Endothelial cell of umbilical vein (primary cell): ENCODE measurements around the gene CHST11. TPM values are rescaled to one million over a fixed set of nuclear protein-coding genes. Genes with fewer than 3 reads are reported as not detected.

Source experiments
- BruUV-seq: library from RNA; stranded (reverse); fragments of 400-500 nt; replicated peaks from 2 replicates; lab custom pipeline; 2021; lab: Mats Ljungman, UMichigan
- CTCF ChIA-PET: fragments of 300-600, 350-600 bp; sonication (Branson Sonifier 250); formaldehyde crosslinking; loops from one replicate; lab custom pipeline; 2021; ENCODE audit warnings: antibody characterized with exemption, inconsistent platforms; lab: Charles Lee
- POLR2A ChIA-PET: fragments of 300-600, 350-600 bp; sonication (Branson Sonifier 250); formaldehyde crosslinking; loops from one replicate; lab custom pipeline; 2021; ENCODE audit warnings: antibody characterized with exemption, inconsistent platforms; lab: Charles Lee
- DNase-seq: peaks from one replicate; pipeline ENCODE4 v3.0.0-alpha.2; 2011; ENCODE audit warnings: low read depth, low spot score
- FAIRE-seq: peaks from 2 replicates; lab custom pipeline; 2011; peaks lifted over from hg19 to GRCh38; lab: Jason Lieb, UNC
- H2AFZ ChIP-seq: 2 replicates; pipeline ENCODE4 v1.6.0; 2012; ENCODE audit warnings: low read depth, low read length, control low read depth, inconsistent platforms
- H3K27ac ChIP-seq: 2 replicates; pipeline ENCODE4 v1.5.1; 2011; ENCODE audit warnings: low read depth, mild to moderate bottlenecking, control low read depth, low read length, moderate library complexity; ENCODE audit not compliant: insufficient read depth
- H3K27me3 ChIP-seq, 2 experiments: 2 replicates each; pipeline versions ENCODE4 v1.6.0 to v1.6.1; 2011; ENCODE audit warnings: low read length in 2 of 2, mixed read lengths in 1 of 2; ENCODE audit not compliant: control insufficient read depth in 2 of 2, insufficient read depth in 2 of 2
- H3K36me3 ChIP-seq, 2 experiments: 2 replicates in 1 of 2; 3 replicates in 1 of 2; pipeline ENCODE4 v1.5.1; 2011; ENCODE audit warnings: low read length in 2 of 2, mild to moderate bottlenecking in 1 of 2, moderate library complexity in 1 of 2; ENCODE audit not compliant: control insufficient read depth in 2 of 2, insufficient read depth in 2 of 2; ENCODE audit errors: extremely low read depth in 1 of 2
- H3K4me1 ChIP-seq: 3 replicates; pipeline ENCODE4 v1.5.1; 2011; ENCODE audit warnings: mild to moderate bottlenecking, low read length; ENCODE audit not compliant: control insufficient read depth, insufficient read depth; ENCODE audit errors: extremely low read depth
- H3K4me2 ChIP-seq: 2 replicates; pipeline ENCODE4 v1.6.1; 2011; ENCODE audit warnings: low read length, control low read depth, mixed read lengths; ENCODE audit not compliant: insufficient read depth
- H3K4me3 ChIP-seq, 3 experiments: fragments of 200-600 bp in 1 of 3; sonication (generic), shearing (Covaris generic) in 1 of 3; replicated peaks in 1 of 3; 2 replicates each; pipeline ENCODE4 v1.5.1; 2011 to 2016; ENCODE audit warnings: control low read depth in 3 of 3, low read length in 3 of 3, mild to moderate bottlenecking in 2 of 3, inconsistent platforms in 1 of 3, low read depth in 1 of 3, moderate library complexity in 1 of 3; ENCODE audit not compliant: insufficient read depth in 1 of 3
- H3K79me2 ChIP-seq: 2 replicates; pipeline ENCODE4 v1.6.0; 2012; ENCODE audit warnings: low read length, inconsistent platforms; ENCODE audit not compliant: control insufficient read depth, insufficient read depth
- H3K9ac ChIP-seq: replicated peaks from 2 replicates; pipeline ENCODE3; 2011; ENCODE audit warnings: low read length, control low read depth; ENCODE audit not compliant: insufficient read depth; ENCODE audit errors: extremely low read depth
- H3K9me1 ChIP-seq: replicated peaks from 3 replicates; pipeline ENCODE4 v1.6.0; 2011; ENCODE audit warnings: mild to moderate bottlenecking, low read length; ENCODE audit not compliant: control insufficient read depth, insufficient read depth; ENCODE audit errors: extremely low read depth
- H3K9me3 ChIP-seq: replicated peaks from 2 replicates; pipeline ENCODE4 v1.5.1; 2012; ENCODE audit warnings: low read length, inconsistent platforms; ENCODE audit not compliant: control insufficient read depth, insufficient read depth
- H4K20me1 ChIP-seq: replicated peaks from 2 replicates; pipeline ENCODE3; 2011; ENCODE audit warnings: mild to moderate bottlenecking, low read length; ENCODE audit not compliant: control insufficient read depth, insufficient read depth; ENCODE audit errors: extremely low read depth
- CTCF ChIP-seq, 2 donors: IDR thresholded peaks; 1 replicate in 1 of 2; 2 replicates in 1 of 2; pipeline ENCODE4 v1.5.1; 2011; ENCODE audit warnings: low read length in 2 of 2, mild to moderate bottlenecking in 2 of 2, moderate library complexity in 2 of 2, control low read depth in 1 of 2, inconsistent platforms in 1 of 2, low read depth in 1 of 2; ENCODE audit not compliant: insufficient read depth in 1 of 2; ENCODE audit errors: extremely low read depth in 1 of 2
- EZH2 ChIP-seq: IDR thresholded peaks from 2 replicates; pipeline ENCODE4 v1.6.1; 2012; ENCODE audit warnings: borderline replicate concordance, low read depth, mild to moderate bottlenecking, moderate library complexity, low read length, inconsistent platforms; ENCODE audit not compliant: severe bottlenecking
- FOS ChIP-seq: IDR thresholded peaks from 2 replicates; pipeline ENCODE4 v1.6.1; 2011; ENCODE audit warnings: mild to moderate bottlenecking, low read length, moderate library complexity, borderline replicate concordance; ENCODE audit not compliant: insufficient read depth
- GATA2 ChIP-seq: IDR thresholded peaks from 2 replicates; pipeline ENCODE4 v1.7.0; 2011; ENCODE audit warnings: low read depth, mild to moderate bottlenecking, moderate library complexity, mixed read lengths, low read length; ENCODE audit not compliant: insufficient read length, insufficient read depth
- JUN ChIP-seq: IDR thresholded peaks from 2 replicates; pipeline ENCODE4 v1.6.1; 2011; ENCODE audit warnings: borderline replicate concordance, low read depth; ENCODE audit not compliant: insufficient read length, insufficient read depth
- MAX ChIP-seq: IDR thresholded peaks from 2 replicates; pipeline ENCODE4 v1.6.1; 2011; ENCODE audit not compliant: insufficient read depth, insufficient read length
- MYC ChIP-seq: IDR thresholded peaks from one replicate; pipeline ENCODE4 v1.6.1; 2011; ENCODE audit warnings: mild to moderate bottlenecking, low read depth, low read length
- POLR2A ChIP-seq: IDR thresholded peaks from 2 replicates; pipeline ENCODE4 v1.6.1; 2012; ENCODE audit warnings: low read depth, mild to moderate bottlenecking, control low read depth, low read length
- POLR2AphosphoS5 ChIP-seq: IDR thresholded peaks from 2 replicates; pipeline ENCODE4 v1.6.1; 2012; ENCODE audit warnings: low read depth, mild to moderate bottlenecking, control low read depth, low read length, moderate library complexity; ENCODE audit not compliant: insufficient read depth
- dilution Hi-C: fragments of 300-500 bp; cut with MboI; formaldehyde crosslinking; loops from one replicate; pipeline ENCODE4 v1.15.0; 2019; ENCODE audit warnings: low sequenced_read_pairs; ENCODE audit not compliant: extremely low pct_ligation_motif_present
- intact Hi-C: fragments of 100-400 bp; cut with micrococcal nuclease; formaldehyde crosslinking; loops from one replicate; pipeline ENCODE4 v1.10.0; 2022
- polyA plus RNA-seq, 4 experiments: library from polyadenylated mRNA; depleted of rRNA in 3 of 4; stranded (reverse) in 3 of 4; unstranded in 1 of 4; fragments of >200 nt; gene quantifications; 2 replicates each; pipeline versions ENCODE4 v1.2.1 to v1.2.3, GENCODE V29; 2011 to 2012; ENCODE audit warnings: missing spikeins in 1 of 4
- total RNA-seq: library from RNA; stranded (reverse); gene quantifications from 2 replicates; pipeline ENCODE4 v1.2.3, GENCODE V29; 2021

CHST11 gene
- total and polyA plus RNA-seq, 2 donors (not counting 3 experiments of a cell fraction or from before 2014, with no cell fraction given): 19.7 to 20.9 TPM

GRCh38 chr12:104684884-104685283 lies 228.1 kb downstream of the CHST11 start:
- FAIRE-seq (no peak), DNase-seq (peak; percentile 56)
- H3K4me3 ChIP-seq: no peak overlapping the region
- no peaks in the 10 kb centered on the region for H3K36me3 ChIP-seq
- no peak for TF ChIP-seq MYC
- no peak for TF ChIP-seq POLR2AphosphoS5
- TF ChIP-seq FOS: no peak
- no peak for TF ChIP-seq MAX
- TF ChIP-seq EZH2: no peak
- no peak for TF ChIP-seq JUN
- no peak for TF ChIP-seq CTCF (IDR thresholded peaks at IDR 0.05; ENCODE audit: extremely low read depth in 1 of 2, insufficient read depth in 1 of 2, low read depth in 1 of 2, low read length in 2 of 2)
- no peak for TF ChIP-seq POLR2A
- no peak for TF ChIP-seq GATA2
- no TSS peak for BruUV-seq
- H3K27ac ChIP-seq: no peak overlapping the region
- intact Hi-C loops: no loop called here
- H3K4me1 ChIP-seq: peaks cover 9% of the 10 kb centered on the region
- no peak overlapping the region for H2AFZ ChIP-seq
- no peaks in the 10 kb centered on the region for H4K20me1 ChIP-seq
- no peaks in the 10 kb centered on the region for H3K9me1 ChIP-seq
- ChIA-PET CTCF (interaction anchor here (0.8 to 1.5 kb wide), 3 partner anchors 11 to 303 kb away, joined by 3 to 5 read pairs (median 3); no protein-coding TSS in a partner anchor), POLR2A (no interaction called here)
- H3K27me3 ChIP-seq: no peaks in the 10 kb centered on the region
- H3K4me2 ChIP-seq: no peak overlapping the region
- no peak overlapping the region for H3K9ac ChIP-seq
- peaks cover 2% of the 10 kb centered on the region for H3K79me2 ChIP-seq
- dilution Hi-C loops: no loop called here
- H3K9me3 ChIP-seq: no peaks in the 10 kb centered on the region
